ENCODE results near the gene LYAR. TPM values are rescaled to one million over a fixed set of nuclear protein-coding genes. Genes with fewer than 3 reads are reported as not detected.

The LYAR gene
- total and polyA plus RNA-seq, 2 of the 13 experiments (the other 11 are each of a cell fraction or from before 2014, with no cell fraction given) = 7.8 to 94.2 TPM

- no peak for TF ChIP-seq HNF4A (CRISPR knock-in tag; IDR thresholded peaks at IDR 0.05)
- TF ChIP-seq ZNF644 (CRISPR knock-in tag; IDR thresholded peaks at IDR 0.05; ENCODE audit: low read depth) = no peak
- no peak for TF ChIP-seq ZNF83 (CRISPR knock-in tag; IDR thresholded peaks at IDR 0.05; ENCODE audit: borderline replicate concordance)
- no peak for TF ChIP-seq PPARG (CRISPR knock-in tag; conservative IDR thresholded peaks at IDR 0.05)
- no peak for TF ChIP-seq ZNF446 (CRISPR knock-in tag; IDR thresholded peaks at IDR 0.05)
- no peak for TF ChIP-seq FOSL1 (CRISPR knock-in tag; IDR thresholded peaks at IDR 0.05; ENCODE audit: borderline replicate concordance)
These were observed 17.0 kb upstream of the LYAR start (continued) for GRCh38 chr4:4306920-4307319.

GRCh38 chr4:4302416-4302815 lies 12.5 kb upstream of the LYAR start:
- TF ChIP-seq GABPA (IDR thresholded peaks at IDR 0.05; ENCODE audit: low read depth, low read length) = no peak
- no peak for TF ChIP-seq GABPA (CRISPR knock-in tag; IDR thresholded peaks at IDR 0.05; ENCODE audit: low read depth)
- TF ChIP-seq ZNF709 (CRISPR knock-in tag; IDR thresholded peaks at IDR 0.05) = no peak
- no peak for TF ChIP-seq ZFYVE20 (CRISPR knock-in tag; IDR thresholded peaks at IDR 0.05; ENCODE audit: borderline replicate concordance, low read depth)
- FAIRE-seq = no peak
- in situ Hi-C loops (cut with HindIII; ENCODE audit: extremely low pct_ligation_motif_present, low pct_unique_long_range_greater_than_20kb) = no loop called here
- BruUV-seq (replicated peaks) = no TSS peak
- no peaks in the 10 kb centered on the region for H3K27me3 ChIP-seq (ENCODE audit: control insufficient read depth in 1 of 2, insufficient read depth in 2 of 2, low read length in 2 of 2)
- H2AFZ ChIP-seq (ENCODE audit: low read length) = no peak overlapping the region
- peaks cover 5 to 21% of the 10 kb centered on the region in 2 experiments; a peak in 4 of 5 replicates for H3K36me3 ChIP-seq (replicated peaks in 1 of 2; ENCODE audit: control insufficient read depth in 1 of 2, insufficient read depth in 2 of 2, low read length in 2 of 2)
- H3K27ac ChIP-seq (ENCODE audit: extremely low read length, insufficient read depth, low read length) = no peak overlapping the region
- ChIA-PET POLR2A (no interaction called here), CTCF (ENCODE audit: low intra/inter-chr PET ratio, low total read pairs) (no interaction called here)
- H3K79me2 ChIP-seq (ENCODE audit: insufficient read depth, low read length) = peaks cover 5% of the 10 kb centered on the region
- WGBS (ENCODE audit: low lambda C conversion rate) = 91% methylated on average over 6 of the region's 6 CpGs
- DNase-seq (ENCODE audit: low spot score) = no peak
- H3K4me1 ChIP-seq (ENCODE audit: insufficient read depth, low read length) = peaks cover 7% of the 10 kb centered on the region; the same call in 1 of the 2 replicates
- no peaks in the 10 kb centered on the region for H4K20me1 ChIP-seq (ENCODE audit: insufficient read depth, low read length)
- intact Hi-C loops (cut with micrococcal nuclease; ENCODE audit: unreplicated experiment) = no loop called here
- H3K4me3 ChIP-seq (replicated peaks in 1 of 3; ENCODE audit: insufficient read depth in 1 of 3, low read depth in 2 of 3, low read length in 3 of 3) = no peak overlapping the region
- H3K9me3 ChIP-seq (ENCODE audit: low read length) = no peaks in the 10 kb centered on the region
- H3K9ac ChIP-seq (ENCODE audit: insufficient read depth, low read depth, low read length) = no peak overlapping the region
- no peak overlapping the region for H3K4me2 ChIP-seq (ENCODE audit: low read depth, low read length)
- no peak for ATAC-seq

All from HepG2 (cell line).